ENCODE data around the gene DYRK1B.

DYRK1B gene

DNA sequence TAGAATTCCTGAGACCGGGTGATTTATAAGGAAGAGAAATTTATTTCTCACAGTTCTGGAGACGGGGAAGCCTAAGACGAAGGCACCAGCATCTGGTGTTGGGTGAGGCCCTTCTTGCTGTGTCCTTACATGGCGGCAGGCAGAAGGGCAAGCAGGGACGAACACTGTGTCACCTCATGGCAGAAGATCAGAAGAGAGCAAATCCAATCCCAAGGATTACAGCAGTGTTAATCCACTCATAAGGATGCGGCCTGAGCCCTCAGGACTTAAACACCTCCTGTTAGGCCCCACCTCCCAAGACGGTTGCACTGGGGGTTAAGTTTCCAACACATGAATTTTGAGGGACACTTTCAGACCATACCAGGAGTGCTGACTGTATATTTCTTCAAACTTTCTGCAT, 18.9 kb upstream of the DYRK1B start:
- no peak for DNase-seq

GRCh38 chr19:39850892-39851291, 16.9 kb upstream of the DYRK1B start:
- no peak for DNase-seq

GRCh38 chr19:39848392-39848791, 14.4 kb upstream of the DYRK1B start:
- no peak for DNase-seq

GRCh38 chr19:39847525-39847924, 13.6 kb upstream of the DYRK1B start:
- no peak for DNase-seq

- no peak for DNase-seq
Observed at GRCh38 chr19:39846678-39847486, 12.9 kb upstream of the DYRK1B start.

- peak; percentile 98 for DNase-seq
Observed at GRCh38 chr19:39845933-39846677, 12.1 kb upstream of the DYRK1B start, which contains the start of gene FBL. TSS of gene FBL (minus strand) at chr19:39846379. CDS start at chr19:39846300, 79 bp downstream.

- no peak for DNase-seq
Observed at GRCh38 chr19:39845584-39845932, 11.6 kb upstream of the DYRK1B start.

DNA sequence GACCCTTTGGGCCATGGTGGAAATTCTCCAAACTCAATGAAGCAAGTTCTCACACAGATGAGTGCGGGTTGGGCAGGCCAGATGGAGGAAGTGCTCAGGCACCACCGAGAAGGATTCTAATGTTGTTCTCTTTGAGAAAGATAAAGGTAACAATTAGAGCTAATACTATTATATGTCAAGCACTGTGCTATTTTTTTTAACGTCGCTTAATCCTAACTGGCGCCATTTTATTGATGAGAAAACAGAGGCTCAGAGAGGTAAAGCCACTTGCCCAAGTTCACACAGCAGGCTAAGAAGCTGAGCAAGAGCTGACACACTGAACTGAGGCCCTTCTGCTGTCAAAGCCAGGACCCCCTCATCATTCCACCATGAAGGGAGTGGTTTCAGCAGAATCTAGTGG, 11.2 kb upstream of the DYRK1B start:
- no peak for DNase-seq

DNA sequence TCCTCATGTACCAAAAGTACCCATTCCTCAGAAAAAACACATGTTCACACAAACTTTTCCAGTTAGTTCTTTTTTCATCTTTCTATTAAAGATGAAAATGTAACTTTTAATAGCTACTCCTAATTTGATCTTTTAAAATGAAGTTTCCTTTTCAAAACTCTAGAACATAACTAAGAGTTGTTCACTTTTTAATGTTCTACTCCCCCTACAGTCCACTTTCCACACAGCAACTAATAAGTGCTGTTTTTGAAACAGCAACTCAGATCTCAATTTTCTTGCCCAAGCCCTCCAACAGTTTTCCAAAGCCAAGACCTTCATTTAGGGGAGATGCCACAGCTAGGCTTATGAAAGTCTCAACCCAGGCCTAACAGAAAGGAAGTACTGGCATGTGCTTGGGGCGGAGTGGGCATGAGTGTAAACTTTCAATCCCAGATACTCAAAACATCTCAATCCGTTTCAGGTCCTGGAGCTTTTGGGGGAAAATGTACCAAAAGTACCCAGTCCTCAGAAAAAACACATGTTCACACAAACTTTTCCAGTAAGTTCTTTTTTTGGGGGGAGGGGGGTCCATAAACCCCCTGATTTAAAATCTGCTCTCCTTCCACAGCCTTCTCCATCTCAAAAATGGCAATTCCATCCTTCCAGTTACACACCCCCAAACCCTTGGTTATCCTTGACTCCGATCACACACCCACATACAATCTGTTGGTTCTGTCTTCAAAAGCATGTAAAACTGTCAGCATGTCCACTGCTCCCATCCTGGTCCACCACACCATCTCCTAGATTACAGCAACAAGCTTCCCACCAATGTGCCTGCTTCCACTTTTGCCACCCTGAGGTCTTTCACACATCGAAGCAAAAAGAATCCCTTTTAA, 10.2 kb upstream of the DYRK1B start:
- peak; percentile 44 for DNase-seq

GRCh38 chr19:39842693-39843435, 8.9 kb upstream of the DYRK1B start:
- no peak for DNase-seq

- DNase-seq = no peak
Observed at GRCh38 chr19:39841041-39841440, 7.1 kb upstream of the DYRK1B start.

DNA sequence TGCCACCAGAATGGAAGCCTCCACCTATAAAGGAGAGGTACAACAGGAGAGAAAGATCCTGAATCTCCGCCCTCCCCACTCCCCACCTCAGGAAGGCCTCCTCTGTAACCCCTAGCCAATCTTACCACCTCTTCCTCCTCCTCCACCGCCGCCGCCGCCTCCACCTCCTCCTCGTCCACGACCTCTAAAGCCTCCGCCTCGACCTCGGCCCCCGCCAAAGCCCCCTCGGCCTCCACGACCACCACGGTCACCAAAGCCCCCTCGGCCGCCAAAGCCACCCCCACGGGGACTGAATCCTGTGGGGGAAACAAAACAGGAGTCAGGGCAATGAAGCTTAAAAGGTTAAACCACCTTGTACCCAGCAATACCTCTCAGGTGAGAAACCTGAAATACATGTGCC, 6.5 kb upstream of the DYRK1B start:
- no peak for DNase-seq

DNA sequence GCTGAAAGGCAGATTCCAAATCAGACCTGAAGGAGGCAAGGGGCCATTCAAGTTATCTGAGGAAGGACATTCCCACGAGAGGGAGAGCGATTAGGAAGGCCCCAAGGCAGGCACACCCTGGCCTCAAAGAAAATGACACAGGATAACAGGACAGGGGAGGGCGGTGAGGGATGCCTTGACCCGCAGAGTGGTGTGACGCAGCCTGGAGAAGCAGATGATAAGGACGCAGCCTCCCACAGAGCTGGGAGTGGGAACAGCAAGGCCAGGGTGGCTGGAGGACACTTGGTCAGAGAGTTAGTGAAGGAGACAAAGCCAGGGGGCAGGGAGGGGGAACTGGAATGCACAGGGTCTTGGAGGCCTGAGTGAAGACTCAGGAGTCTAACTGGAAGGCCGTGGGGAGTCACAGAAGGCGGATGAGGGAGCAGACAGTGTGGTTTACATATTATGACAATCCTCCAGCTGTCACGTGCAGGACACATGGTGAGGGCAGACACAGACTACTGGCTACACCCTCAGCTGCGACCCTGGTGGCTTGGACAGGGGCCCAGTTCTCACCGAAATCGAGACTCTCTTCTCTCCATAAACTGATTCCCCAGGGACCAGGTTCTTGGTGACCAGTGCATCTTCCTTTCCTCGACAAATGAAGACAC, 5.8 kb upstream of the DYRK1B start:
- DNase-seq = no peak

DNA sequence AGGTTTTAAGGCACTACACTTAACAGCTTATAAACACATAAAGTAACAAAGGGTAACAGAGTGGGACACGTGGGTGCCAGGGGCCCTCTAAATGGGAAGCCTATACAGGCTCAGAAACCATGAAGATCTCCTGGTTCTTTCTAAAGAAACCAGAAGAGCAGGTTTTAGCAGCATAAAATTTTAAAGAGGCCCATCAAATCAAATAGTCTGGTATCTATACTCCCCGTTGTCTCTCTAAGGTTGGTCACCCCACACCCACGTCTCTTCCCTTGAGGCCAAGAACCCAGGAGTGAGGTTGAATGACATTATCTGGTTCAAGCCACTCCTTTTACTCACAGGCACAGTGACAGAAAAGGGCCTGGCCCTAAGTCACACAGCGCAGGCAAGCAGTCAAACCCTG, 4.6 kb upstream of the DYRK1B start:
- DNase-seq = no peak

DNA sequence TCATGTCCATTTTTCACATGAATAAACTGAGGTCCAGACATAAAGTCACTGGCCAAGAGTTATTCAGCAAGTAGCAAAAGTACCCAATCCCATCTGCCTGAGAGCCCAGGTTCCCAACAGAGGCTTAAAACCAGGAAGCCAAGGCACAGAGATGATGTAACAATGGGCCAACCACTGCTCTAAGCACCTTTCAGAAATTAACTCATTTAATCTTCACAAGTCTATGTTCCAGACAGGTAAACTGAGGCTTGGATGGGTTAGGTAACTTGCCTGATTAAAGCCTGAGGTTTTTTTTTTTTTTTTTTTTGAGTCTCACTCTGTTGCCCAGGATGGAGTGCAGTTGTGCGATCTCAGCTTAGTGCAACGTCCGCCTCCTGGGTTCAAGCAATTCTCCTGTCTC, 4.0 kb upstream of the DYRK1B start:
- DNase-seq = no peak

DNA sequence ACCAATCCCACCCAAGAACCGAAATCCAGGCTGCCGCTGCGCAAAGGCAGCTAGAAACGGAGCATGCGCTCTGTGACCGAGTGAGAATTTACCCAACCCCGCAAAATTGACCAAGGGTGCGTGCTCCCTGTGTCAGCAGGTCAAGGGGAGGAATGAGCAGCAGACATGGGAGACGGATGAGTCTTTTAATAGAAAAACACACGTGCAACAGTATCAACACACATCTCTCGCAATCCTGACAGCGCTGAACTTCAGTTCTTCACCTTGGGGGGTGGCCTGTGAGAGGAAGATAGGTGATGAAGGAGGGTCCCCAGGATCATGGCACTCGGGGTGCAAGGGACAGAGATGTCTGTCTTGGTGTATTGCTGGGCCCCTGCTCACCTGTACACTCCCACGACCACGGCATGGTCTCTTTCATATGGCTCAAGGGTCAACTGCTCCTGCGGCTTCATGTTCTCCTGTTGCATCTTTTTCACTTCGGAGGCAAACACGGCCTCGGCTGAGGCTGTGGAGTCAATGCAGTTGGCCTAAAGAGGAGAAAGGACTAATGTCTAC, 402 bp upstream of the DYRK1B start:
- no peak for DNase-seq

GRCh38 chr19:39833160-39833463, 850 bp downstream of the DYRK1B start:
- no peak for DNase-seq

DNA sequence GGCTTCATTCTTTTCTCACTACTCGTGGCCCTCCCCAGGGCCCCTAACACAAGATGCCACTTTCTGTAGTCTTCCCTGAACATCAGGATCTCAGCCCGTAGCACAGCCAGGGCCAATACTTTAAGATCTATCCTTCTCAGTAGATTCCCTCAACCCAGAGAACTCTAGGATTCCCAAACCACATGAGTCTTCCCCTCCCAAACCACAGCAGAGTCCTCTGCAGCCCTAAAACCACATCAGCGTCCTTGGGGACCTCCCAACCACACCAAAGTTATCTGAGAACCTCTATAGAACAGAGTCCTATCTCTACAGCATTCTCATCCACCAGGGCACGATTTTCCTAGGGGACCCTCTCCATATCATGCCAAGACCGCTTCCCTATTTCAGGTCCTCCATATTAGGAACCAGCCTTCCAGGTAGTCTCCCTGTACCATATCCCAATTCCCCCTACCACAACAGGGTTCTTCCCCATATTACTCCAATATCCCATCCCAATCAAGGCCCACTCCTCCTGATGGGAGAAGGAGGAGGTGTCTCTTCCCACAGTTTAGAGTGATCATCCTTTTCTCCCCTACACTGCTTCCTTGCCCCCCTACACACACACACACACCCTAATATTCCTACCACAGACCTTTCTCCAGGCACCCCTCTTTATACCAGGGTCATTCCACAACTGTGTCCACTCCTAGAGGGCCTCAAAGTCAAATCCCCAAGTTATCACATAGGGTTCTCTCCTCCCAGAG, 1.4 kb downstream of the DYRK1B start:
- no peak for DNase-seq

DNA sequence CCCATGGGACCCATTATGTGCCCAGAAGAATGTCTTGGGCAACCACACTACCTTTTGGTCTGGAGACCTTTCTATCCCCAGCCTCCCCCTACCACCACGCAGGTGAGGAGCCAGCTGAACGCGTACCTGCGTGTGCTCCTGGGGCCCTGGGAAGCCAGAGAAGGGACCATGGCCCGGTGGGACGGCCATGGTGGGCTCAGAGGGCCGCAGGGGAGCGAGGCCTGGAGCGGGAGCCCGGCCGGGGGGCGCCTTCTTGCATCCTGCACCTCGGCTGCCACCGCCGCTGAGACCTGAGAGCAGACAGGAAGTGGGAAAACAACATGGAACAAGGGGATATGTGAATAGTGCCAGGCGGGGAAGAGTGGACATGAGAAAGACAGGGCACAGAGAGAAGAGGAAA, 2.3 kb downstream of the DYRK1B start:
- DNase-seq = no peak

GRCh38 chr19:39830847-39831246, 3.1 kb downstream of the DYRK1B start:
- no peak for DNase-seq

DNA sequence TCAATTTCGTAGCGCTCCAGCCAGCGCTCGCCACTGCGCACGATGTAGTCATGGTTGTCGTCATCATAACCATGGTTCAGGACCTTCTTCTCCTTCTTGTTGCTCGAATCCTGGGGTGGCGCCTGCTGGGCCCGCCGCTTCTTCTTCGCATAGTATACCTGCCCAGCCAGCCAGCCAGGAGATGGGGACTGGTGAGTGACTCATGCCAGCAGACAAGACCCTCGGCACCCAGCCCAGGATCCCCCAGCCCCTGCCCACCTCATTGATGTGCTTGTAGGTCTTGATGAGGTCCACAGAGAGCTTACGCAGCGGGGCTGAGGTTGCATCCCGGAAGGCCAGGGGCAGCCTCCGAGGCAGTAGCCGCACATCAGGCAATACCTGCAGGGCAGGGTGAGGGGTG, 3.6 kb downstream of the DYRK1B start:
- no peak for DNase-seq

Data from stimulated activated CD4-positive, alpha-beta T cell treated with anti-CD3 and anti-CD28 coated beads, Interleukin-4, amount 100 ng/mL, for 24 hours (primary cell).